SKM-1 treated with dmso at 0.1 percent for 144 hours (cell line): ENCODE data around the gene RTF2.

Source experiments
- DNase-seq: peaks from one replicate; lab custom pipeline; 2025; ENCODE audit not compliant: unreplicated experiment; lab: John Stamatoyannopoulos, UW

Gene RTF2

DNA sequence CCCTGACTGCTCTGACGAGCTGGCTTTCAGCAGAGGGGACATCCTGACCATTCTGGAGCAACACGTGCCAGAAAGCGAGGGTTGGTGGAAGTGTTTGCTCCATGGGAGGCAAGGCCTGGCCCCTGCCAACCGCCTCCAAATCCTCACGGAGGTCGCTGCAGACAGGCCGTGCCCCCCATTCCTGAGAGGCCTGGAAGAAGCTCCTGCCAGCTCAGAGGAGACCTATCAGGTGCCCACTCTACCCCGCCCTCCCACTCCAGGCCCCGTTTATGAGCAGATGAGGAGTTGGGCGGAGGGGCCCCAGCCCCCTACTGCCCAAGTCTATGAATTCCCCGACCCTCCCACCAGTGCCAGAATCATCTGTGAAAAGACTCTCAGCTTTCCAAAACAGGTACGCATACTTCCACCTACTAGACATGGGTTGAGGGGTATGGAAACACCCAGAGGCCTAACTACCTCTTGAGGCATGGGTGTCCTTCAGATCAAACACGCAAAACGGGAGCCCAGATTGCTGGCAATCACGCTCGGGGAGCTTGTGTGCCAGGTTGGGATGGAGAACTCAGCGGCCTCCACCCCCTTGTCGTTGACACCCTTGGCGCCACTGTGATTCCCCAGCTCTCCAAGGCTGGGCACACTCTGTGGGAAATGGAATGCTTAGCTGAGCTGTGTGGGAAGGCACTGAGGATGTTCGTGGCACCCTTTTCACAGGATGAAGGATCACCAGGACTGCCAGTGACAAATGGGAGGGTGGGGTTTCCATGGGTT is 31.0 kb upstream of the RTF2 start:
- DNase-seq: no peak

DNA sequence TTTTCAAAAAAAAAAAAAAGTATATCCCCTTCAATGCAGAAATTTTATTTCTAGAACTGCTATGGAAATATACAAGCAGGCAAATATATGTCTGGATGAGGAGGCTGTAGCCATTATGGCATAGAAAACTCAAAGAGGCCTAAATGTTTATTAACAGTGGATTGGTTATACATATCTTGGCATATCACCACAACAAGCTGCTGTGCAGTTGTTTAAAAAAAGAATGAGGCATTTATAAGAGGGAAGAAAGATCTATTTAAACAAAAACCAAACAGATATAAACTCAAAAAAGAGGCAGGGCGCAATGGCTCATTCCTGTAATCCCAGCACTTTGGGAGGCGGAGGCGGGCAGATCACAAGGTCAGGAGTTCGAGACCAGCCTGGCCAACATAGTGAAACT is 30.1 kb upstream of the RTF2 start:
- no peak for DNase-seq

- DNase-seq: no peak
These were observed 28.6 kb upstream of the RTF2 start for GRCh38 chr20:56439771-56440291.

DNA sequence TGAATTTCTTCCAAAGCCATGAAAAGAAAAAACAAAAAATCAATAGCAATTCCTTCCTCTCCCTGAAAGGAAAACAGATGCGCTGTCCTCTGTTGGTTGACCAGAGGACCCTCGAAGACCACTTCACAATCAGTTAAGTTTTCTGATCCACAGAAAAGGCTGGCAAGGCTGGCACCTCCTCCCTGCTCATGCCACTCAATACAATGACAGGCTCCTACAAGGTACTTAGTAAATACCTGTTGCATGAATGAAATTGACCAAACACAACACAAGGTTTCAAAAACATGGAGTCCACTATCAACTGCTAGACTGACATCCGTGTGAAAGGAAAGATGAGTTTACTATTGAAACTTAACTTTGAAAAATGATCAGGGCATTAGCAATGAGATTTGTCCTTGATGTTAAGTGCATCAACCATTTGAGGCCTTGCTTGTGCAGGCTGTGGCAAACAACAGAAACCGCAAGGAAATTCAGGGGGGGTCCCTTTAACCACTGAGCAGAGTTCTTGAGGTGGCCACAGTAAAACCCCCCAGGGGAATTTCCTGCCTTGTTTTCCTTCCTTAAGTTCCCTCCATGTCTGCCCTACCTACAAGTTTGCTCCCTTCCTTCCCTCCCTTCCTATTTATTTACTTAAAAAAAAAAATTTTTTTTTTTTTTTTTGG is 27.9 kb upstream of the RTF2 start:
- no peak for DNase-seq

- DNase-seq: no peak
These were observed 25.8 kb upstream of the RTF2 start for GRCh38 chr20:56442389-56443365.

DNA sequence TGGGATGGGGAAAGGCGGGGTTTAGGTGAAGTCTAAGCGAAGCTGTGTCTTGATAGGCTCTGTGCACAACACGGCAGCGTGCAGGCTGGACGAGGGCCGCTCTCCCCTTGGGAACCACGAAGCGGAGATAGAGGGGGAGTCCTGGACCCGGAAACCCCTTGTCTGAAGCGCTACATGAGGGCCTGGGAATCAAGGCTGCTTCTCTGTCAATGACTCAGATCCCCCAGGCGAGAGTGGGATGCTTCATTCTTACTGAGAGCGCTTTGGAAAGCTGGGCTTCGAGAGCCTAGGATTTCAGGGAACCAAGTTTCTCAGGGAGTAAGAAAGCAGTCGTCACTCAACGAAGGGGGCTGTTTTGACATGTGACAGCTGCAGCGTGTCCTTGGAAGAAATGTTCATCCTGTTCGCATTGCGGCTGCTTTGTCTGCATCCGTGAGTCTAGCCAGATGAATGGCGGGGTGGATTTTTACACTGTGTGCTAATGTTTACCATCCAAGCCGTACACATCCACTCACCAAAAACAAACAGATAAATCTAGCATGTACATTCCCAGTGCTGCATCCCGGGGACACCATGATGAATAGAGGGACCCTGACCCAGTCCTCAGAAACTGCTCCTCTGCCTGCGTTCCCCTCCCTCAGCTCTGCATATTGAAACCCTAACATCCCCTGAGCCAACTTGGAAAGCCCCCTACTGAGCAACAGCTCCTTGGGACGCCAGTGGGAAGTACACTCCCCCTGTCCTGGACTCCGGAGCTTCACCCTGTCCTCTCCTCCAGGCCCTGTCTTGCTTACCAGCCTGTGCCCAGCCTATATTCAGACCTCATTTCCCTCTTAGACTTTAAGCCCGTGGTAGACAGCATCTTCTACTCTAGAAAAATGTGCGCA is 24.5 kb upstream of the RTF2 start:
- no peak for DNase-seq

GRCh38 chr20:56445130-56445529 is 23.3 kb upstream of the RTF2 start:
- DNase-seq: no peak

DNA sequence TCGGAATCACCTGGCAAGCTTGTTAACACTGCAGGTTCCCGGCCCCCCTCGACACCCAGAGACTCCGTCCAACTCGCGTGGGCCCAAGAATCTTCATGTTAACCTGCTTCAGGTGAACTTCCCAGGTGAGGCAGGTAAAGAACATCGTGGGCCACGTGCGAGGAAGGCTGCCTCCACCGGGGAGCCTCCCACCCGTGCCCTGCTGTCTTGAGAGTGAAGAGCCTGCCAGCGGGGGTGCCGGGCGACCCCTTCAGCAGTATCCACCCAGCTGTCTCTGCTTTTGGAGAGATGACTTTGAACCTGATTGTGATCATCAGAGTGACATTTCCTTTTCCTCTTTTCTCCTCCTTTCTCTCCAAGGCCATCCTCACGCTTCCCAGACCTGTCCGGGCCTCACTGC is 22.9 kb upstream of the RTF2 start:
- DNase-seq: no peak

DNA sequence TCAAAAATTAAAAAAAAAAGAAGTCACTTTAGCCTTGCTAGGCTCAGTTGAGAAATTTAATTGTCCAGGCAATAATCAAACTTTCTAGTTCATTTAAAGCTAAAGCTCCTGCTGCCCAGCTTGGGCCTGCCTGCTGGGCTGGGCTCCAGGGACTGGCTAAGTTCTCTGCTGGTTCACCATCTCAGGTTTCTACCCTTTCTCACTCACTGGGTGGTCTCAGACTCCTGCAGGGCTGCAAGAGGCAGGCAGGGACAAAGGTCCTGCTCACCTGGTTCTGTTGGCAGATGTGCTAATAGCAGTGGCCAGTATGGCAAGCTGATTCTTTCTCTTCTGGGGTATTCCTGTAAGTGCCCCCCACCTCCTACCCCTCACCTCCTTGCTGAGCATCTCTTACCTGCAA is 21.2 kb upstream of the RTF2 start:
- no peak for DNase-seq

DNA sequence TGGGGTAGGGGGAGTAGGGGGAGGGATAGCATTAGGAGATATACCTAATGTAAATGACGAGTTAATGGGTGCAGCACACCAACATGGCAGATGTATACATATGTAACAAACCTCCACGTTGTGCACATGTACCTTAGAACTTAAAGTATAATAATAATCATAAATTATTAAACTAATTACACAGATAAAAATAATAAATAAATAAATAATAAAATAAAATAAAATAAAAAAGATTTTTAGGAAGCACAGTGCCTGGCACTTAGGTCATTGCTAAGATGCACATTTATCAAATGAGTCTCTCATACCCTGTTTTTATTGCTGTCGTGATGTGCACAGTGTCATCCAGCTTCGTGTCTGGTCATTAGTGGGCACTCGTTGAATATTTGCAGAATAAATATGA is 19.0 kb upstream of the RTF2 start:
- no peak for DNase-seq

GRCh38 chr20:56451056-56451765 is 17.2 kb upstream of the RTF2 start:
- DNase-seq: peak; percentile 7

DNA sequence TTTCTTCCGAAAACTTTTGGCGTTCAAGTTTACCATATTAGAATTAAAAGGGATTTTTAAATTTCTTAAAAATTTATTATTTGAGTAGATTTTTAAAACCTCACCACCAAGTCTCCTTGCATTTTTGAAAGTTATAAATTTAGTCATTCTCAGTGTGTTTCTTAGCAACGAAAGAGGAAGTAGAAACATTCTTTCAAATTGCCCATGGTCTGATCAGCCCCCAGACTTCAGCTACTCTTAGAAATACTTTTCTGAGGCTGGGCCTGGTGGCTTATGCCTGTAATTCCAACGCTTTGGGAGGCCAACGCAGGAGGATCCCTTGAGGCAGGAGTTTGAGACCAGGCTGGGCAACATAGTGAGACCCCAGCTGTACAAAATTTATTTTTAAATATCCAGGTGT is 15.1 kb upstream of the RTF2 start:
- DNase-seq: peak; percentile 3

DNA sequence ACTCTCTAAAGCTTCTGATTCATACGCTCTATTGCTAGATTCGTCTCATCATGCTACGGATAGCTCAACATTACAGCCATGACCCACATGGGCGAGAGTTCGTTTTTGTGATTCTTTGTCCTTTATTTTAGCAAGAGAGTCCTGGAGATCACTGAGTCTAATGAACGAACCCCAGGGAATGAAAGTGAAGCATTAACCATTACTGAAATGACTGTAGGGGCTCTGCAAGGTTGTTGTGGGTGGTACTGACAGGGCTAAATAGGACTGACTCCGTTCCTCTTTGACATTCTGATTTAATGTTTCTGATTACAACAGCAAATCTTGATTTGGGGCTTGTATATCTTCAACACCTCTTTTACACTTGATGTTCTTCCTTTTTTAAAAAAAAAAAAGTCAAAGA is 13.7 kb upstream of the RTF2 start:
- DNase-seq: no peak

- no peak for DNase-seq
These were observed 10.1 kb upstream of the RTF2 start for GRCh38 chr20:56458206-56458821.

- no peak for DNase-seq
These were observed 8.0 kb upstream of the RTF2 start for GRCh38 chr20:56460459-56460858.

GRCh38 chr20:56461576-56461975 is 6.9 kb upstream of the RTF2 start:
- no peak for DNase-seq

GRCh38 chr20:56463428-56463827 is 5.0 kb upstream of the RTF2 start:
- peak; percentile 58 for DNase-seq

GRCh38 chr20:56465997-56466396 is 2.4 kb upstream of the RTF2 start:
- DNase-seq: peak; percentile 57

GRCh38 chr20:56467968-56468315 is 485 bp upstream of the RTF2 start:
- no peak for DNase-seq

- DNase-seq: no peak
These were observed 636 bp downstream of the RTF2 start for GRCh38 chr20:56469077-56469449.
